ENCODE results near the gene SHH.

Gene SHH

DNA sequence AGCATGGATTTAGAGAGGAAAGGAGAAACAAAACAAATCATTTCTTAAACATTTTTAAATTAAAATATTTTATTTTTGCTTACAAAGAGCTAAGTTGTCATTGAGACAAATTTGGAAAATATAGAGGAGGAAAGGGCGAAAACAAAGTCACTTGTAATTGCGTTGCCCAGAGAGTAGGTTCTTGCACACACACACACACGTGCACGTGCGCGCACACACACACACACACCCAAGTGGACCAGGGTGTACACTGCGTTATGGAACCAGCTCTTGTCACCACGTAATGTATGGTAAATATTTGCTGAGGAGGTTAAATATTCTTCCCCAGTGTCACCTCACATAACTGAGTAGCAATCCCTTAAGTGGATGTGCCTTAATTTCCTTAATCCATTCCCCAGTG is 21.6 kb downstream of the SHH start:
- no peak for DNase-seq

DNA sequence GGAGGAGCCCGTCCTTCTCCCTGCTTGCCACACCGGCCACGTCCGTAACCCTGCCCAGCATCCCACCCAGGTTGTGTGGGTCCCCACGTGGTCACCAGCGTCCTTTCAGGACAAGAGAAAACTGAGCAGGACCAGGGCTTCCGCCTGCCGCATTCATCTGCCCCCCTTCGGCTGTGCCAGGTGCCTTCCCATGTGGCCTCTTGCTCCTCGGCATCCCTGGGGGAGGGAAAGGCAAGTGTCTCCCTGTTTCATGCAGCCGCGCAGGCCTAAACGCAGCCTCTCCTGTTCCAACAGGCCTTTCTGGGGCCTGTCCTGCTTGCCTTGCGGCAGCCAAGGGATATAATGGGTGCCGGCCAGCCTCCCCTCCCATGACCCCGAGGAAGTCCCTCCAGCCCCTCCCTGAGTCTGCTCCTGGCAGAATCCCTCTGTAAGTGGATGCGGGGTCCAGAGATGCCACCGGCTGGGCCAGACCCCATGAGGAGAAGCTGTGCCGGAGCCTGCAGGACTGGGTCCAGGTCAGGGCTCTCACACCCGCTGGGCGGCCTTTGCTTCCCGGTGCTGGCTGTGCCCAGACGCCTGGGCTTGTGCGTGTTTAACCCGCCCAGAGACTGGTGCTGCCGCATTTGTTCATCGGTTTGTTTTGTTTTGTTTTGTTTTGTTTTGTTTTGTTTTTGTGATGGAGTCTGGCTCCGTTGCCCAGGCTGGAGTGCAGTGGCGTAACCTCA is 23.1 kb downstream of the SHH start:
- DNase-seq: no peak

DNA sequence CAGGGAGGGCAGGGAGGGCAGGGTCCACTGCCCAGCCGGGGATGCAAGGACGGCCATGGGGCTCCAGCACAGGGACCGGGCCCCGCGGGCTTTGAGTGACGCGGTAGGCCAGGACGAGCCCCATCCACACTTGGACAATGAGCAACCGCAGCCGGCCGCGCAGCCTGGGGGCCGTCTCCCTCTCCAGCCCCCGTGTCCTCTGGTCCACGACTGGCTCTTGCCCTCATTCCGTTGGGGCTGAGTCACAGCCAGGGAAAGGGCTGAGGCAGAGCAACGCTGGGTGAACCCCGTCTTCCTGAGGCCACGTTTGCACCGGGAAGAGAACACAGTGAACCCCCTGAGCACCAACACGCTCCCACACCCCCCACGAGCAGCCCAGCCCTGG is 23.7 kb downstream of the SHH start:
- DNase-seq: no peak

DNA sequence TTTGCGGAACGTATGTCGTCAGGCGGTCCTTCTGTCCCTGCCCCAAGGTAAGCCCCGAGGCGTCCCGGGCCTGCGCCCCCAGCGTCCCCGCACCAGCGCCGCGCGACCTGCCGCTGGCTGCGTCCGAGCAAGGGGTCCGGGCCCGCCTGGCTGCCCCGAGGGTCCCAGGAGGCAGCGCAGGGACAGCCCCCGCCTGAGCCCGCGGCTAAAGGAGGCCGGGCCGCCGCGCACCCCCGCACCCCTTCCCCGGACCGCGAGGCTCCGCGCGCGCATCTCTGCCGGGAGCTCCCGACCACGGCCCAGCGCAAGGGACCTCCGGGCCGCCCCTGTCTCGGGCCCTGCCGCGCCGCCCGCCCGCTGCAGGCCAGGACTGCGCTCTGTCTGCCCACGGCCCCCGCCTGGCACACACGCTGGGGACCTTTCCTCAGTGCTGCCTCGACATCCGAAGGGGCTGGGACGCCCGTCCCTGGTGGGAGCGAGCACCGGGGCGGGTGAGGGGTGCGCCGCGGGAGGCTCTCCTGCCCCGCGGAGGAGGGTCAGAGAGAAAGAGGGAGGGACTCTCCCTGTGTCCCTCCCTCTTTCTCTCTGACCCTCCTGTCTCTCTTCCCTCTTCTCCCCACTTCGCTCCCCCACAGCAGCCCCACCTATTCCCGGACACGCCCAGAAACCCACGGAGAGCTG is 25.0 kb downstream of the SHH start:
- no peak for DNase-seq

DNA sequence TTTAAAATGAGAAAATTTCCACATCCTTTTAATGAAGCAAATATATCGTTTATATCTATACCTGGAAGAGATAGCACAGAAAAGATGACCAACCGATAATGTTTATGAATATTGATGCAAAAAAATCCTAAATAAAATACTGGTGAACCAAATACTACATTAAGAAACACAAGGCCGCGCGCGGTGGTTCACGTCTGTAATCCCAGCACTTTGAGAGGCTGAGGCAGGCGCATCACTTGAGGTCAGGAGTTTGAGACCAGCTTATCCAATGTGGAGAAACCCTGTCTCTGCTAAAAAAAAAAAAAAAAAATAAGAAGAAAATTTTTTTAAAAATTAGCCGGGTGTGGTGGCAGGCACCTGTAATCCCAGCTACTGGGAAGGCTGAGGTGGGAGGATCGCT is 25.8 kb downstream of the SHH start:
- DNase-seq: no peak

DNA sequence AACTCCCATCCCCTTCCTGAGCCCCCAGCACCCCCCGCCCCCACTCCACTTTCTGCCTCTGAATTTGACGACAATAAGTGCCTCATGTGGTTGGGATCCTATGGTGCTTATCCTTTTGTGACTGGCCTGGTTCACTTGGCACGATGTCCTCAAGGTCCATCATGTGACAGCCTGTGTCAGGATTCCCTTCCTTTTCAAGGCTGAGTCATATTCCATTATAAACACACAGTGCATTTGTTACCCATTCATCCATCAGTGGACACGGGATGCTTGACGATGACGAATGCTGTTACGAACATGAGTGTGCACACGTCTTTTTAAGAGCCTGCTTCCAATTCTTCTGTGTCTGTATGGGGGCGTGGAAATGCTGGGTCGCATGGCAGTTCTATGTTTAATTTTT is 26.7 kb downstream of the SHH start:
- DNase-seq: no peak

DNA sequence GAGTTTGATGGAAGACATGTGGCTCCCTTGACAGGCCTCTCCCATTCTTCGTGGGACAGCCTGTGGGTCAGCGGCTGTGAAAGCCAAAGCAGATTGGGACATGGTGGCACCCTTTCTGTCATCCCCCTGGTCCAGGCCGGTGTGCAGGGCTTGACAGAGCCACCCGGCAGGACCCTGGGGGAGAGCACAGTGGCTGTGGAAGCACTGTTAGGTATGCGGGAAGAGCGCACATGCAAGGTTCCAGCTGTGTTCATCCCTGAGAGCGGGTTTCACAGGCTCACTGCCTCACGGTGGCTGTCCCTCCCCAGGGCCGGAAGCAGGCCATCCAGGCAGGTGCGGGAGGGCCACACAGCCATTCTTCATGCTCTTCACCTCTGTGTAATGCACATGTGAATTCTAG is 29.8 kb downstream of the SHH start:
- no peak for DNase-seq

DNA sequence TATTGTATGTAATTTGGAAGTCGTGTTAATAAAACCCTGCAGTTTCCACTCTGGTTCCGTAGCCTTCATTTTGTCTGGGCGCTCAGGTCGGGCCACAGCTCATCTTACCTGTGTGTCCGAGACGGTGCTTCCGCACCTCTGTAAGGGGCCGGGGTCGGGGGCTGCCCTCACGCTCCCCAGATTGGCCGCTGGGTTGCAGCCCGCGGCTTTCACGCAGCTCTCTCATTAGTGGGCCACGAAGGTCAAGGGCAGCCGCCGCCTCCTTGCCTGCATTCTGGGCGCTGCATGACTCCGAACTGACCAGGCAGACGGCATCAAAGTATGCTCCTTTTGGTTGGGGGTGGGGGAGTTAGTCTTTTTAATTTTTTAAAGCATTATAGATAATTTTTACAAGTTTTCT is 30.8 kb downstream of the SHH start:
- DNase-seq: no peak

DNA sequence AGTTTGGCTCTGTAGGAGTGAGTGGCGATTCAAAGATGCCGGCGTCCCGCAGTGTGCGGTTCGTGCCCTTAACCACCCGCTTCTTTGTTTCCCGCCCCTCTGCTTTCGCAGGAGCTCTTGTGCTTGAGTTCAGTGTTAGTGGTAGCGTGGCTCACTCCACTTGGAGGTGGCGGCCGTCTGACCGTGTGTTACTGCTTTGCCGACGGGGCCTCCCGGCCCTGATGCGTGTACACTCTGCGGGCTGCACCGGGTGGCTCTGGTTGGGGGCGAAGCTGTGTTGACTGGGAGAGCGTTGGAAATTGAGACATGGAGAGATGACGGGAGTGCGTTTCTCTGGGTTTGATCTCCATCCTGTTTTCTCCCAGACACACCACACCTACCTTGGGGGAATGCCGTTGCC is 31.4 kb downstream of the SHH start:
- no peak for DNase-seq

DNA sequence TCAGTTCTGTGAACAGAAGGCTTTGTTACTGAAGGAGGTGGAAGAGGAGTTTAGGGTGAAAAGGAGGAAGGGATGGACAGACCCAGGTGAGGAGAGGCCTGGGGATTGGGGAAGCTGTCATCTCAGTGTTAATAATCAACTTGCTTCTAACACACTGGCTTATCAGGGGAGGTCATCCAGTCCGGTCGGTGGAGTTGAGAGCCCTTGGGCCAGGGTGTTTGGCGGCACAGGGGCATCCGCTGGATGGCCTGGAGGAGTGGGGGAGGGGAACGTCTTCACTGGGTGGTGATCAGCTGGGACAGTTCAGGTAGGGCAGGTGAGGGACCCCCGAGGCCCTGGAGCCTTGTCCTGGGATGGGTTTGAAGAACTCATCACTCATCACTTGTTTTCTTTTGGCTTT is 33.9 kb downstream of the SHH start:
- DNase-seq: no peak

DNA sequence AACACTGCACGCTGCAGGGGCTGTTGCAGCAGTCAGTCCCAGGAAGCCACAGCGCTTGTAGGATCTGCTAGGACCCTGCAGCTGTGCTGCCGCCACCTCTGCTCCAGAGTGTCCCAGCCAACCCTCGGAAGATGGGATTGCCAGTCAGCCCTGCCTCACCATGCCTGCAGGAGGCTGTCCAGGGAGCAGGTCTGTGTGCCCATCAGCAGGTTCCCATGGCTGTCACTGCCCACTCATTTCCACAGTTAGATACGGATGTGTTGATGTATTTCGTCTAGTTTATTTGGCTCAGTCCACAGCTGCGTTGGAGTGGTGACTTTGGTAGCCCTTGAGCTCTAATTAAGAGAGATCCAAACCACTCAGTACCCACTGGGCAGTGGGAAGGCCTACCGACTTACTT is 35.7 kb downstream of the SHH start:
- DNase-seq: no peak

DNA sequence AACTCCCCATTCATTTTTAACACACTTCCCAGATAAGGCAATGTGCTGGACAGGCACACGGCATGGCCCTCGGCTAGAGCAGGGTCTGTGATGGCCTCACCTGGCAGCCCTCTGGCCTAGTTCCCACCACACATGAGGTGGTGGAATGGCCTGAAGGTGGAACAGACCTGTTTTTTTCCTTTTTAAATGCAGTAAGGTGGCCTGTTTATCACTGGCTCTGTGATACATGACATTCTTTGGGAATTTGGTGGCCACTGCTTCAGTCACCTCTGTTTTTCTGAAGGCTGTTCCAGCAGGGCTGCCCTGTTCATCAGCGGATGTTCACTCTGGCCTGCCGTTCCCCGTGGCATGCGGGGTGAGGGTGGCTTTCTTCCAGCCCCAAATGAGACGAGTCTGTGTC is 36.6 kb downstream of the SHH start:
- no peak for DNase-seq

DNA sequence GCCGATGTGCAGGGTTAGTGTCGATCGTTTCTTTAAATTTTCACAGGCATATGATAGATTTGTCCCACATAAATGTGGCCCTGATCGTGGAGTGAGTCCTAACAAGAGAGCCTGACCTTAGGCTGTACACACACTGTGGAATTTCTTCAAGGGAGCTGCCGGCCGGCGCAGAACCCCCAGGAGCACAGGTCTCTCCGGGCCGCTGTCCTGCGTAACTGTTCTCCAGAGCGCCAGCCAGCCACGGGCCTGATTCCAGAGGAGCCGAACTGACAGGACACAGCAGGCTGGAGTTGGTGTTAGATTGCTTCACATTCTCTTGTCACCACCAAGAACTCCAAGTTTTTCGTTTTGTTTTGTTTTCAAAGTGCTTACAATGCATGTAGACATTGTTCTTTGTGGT is 37.3 kb downstream of the SHH start:
- DNase-seq: no peak

DNA sequence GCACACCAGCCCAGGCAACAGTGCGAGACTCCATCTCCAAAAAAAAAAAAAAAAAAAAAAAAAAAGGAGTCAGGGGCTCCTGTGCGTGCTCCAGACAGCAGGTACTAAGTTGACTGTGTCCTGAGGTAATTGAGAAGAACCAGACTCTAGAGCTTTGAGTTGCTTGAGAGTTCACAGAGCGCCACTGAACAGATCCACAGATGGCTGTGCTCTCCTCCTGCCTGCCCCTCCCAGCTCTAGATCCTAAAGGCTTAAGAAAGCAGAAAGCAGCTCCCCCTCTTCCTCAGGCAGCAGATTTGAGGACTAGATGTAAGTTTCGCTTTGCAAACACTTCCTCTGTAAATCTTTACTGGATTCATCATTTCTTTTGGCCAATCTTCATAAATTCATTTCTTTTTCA is 38.7 kb downstream of the SHH start:
- no peak for DNase-seq

DNA sequence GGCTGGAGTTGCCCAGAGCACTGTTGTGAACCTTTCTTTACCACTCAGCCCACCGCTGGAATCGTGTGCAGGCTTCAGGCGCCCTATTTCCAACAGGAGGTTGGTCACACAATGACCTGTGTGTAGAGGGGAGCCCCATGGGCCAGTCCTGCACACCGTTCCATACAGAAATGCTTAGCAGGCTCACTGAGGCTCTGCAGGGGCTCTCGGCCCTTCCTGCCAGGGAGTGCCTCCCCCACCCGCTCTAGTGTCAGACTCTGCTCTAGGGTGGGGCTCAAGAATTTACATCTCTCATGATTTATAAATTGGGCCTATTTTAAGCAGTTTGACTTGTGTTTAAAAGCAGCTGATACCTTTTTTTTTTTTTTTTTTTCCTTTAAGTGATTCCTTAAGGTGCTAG is 42.0 kb downstream of the SHH start:
- DNase-seq: no peak

DNA sequence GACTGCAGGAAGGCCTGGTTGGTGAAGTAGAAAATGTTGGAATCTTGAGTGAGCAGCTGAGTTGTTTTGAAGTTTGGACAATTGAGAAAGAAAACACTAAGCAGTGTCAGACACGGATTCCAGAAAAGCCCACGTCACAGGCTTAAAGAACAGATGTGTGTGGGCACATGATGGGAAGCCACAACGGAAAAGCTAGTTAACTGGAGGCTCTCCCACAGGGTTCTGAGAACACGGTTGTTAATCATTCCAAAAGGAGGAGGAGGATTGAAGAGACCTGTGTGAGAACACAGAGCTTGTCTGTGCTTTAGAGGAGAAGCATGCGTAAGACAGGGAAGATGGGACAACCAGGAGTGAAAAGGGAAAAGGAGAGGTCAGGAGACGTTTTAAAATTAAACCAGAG is 42.6 kb downstream of the SHH start:
- DNase-seq: no peak

DNA sequence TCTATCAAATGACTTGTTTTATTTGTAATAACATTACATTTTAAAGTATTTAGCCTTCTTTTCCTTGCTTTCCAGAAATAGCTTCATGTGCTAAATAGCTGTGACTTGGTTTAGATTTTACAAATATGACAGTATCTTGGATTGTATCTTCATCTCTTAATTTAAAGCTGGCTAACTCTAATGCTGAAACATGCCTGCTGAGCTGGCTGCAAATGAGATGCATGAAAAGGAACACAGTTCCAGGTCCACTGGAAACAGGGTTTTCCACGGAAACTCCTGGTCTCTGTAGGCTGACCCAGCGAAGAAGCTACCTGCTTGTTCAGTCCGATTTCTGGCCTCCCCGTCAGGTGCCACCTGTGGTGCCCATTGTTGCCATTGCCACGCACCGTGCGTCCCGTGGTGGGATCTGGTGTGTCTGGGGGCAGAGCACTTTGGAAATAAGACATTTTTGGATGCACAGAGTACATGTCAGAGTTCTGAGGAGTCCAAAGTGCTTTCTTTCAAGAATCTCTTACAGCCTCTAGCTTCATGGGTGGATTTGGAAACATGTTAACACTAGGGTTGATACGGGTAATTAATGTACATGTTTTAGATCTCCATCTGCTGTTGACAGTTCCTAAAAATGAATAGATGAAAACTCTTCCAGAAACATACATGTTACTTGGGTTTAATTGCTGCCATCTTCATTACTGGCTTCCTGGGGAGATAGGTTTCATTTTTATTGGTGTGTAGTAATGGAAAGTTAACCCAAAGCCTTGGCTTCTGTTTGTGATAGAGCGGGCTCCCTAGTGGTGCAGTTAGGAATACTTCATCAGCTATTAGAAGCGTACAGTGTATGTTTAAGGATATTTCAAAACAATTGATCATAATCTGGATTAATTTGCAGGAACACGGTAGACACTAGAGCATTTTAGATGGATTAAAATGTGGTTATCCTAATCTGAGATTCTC is 45.0 kb downstream of the SHH start:
- no peak for DNase-seq

DNA sequence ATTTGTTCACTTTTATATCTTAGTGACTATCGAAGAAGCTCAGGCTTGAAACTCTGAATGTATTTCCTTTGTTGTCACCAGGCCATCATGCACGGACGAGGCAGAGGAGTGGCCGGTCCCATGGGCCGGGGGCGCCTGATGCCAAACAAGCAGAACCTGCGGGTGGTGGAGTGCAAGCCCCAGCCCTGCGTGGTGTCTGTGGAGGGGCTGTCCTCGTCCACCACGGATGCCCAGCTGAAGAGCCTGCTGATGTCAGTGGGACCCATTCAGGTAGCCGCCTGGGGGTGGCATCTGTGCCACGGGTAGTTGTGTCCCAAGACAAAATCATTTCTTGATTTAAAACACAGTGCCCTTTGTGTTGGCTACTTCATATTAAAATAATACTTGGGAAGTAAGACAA is 45.9 kb downstream of the SHH start:
- DNase-seq: no peak

DNA sequence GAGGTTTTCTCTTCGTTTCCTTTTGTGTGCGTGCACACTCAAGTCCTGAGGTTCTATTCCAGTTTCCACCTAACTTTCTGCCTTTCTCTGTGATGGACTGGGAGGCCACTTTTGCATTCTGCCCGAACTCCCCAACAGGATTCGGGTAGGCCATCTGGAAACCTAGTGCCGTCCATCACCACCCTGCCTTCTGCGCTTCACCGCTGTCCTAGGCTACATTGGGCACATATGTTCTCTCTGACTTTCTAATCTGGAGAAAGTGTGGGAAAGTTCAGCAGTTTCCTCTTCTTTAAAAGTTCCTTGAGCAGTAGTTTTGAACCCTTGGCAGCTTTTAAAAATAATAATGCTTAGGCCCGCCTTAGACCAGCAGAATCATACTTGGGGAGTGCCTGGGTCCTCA is 46.8 kb downstream of the SHH start:
- no peak for DNase-seq

DNA sequence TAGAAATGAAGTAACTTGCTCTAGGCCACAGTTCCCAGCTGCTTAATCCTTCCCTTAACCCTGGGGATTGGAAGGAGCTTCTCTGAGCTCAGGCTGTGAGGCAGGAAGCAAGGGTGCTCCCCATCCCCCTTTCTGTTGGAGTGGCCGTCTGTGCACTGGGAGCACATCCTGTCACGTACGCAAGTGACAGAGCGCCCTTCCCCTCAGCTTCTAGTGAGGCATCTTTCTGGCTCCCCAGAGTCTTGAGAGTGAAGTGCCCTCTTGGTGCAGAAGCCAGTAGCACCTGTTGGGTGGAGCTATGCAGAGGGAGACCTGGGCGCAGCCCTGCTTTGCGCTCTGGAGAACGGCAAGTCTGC is 47.8 kb downstream of the SHH start:
- no peak for DNase-seq

DNA sequence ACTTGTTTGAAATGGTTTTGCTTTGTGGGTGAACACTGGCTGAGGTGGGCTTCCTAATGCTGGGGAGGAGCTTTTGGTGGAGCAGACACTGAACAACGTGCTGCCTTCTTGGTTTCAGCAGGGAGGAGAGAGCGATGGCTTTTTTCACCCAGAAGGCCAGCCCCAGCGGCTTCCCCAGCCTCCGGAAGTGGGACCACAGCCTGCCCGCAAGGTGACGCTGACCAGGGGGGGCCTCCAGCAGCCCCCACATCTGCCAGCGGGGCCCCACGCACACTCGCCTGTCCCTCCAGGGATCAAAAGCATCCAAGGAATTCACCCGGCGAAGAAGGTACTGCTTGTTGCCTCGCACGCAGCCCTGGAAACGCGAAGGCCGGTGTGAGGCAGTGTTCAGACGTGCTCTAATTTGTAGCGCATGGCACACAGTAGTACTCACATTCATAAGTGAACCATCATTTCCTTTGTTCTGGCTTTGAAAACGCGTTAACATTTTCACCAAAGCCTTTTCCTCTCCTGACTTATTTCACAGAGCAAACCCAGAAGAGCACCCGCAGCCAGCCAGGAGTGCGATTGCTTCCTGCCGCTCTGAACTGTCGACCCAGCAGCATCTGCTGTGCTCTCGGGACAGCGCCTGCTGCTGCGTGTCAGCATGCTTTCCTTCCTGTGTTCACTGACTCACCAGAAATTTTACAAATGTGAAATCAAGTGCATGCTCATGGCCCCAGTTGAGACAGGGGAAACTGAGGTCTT is 48.4 kb downstream of the SHH start:
- DNase-seq: no peak

DNA sequence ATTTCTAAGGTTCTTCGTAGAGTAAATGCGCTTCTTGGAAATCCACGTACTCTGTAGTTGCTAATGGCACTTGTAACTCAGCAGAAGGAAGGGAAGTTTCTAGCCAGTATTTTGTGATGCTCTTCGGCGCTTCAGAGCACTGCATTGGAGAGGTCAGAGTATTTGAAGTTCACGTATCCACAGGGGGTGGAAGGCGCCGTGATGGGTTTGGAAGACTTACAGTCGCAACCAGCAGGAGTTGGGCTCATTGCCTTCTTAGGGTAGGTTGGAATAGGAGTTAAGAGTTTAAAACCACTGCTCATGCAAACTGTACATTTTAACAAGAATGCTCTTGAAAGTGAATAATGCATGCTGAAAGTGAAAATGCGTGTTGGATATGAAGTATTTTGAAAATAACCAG is 49.1 kb downstream of the SHH start:
- no peak for DNase-seq

DNA sequence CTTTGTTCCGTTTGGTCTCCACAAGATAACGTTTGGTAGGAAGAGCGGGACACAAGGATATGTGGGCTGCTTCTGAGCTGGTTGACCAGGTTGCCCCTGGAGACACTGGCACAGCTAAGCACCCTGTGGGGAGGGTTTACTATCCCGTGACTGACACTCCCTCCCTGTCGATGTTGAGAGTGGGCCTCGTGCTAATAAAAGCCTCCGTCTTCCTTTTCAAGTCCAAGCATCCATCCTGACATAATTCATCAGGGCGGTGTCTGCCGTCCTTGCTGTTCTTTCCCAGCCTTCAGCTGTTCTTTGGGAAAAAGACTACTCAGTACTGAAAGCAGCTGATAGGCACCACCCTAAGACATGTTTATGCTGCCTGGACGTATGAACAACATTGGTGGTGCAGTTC is 49.6 kb downstream of the SHH start:
- no peak for DNase-seq
